ENCODE measurements around the gene KDELR1. TPM values are rescaled to one million over a fixed set of nuclear protein-coding genes. Genes with fewer than 3 reads are reported as not detected.

KDELR1 gene
- total and polyA plus RNA-seq, 9 of the 15 experiments (the other 6 are each of a cell fraction or from before 2014, with no cell fraction given), result 6.1 to 165 (median 58.5) TPM

DNA sequence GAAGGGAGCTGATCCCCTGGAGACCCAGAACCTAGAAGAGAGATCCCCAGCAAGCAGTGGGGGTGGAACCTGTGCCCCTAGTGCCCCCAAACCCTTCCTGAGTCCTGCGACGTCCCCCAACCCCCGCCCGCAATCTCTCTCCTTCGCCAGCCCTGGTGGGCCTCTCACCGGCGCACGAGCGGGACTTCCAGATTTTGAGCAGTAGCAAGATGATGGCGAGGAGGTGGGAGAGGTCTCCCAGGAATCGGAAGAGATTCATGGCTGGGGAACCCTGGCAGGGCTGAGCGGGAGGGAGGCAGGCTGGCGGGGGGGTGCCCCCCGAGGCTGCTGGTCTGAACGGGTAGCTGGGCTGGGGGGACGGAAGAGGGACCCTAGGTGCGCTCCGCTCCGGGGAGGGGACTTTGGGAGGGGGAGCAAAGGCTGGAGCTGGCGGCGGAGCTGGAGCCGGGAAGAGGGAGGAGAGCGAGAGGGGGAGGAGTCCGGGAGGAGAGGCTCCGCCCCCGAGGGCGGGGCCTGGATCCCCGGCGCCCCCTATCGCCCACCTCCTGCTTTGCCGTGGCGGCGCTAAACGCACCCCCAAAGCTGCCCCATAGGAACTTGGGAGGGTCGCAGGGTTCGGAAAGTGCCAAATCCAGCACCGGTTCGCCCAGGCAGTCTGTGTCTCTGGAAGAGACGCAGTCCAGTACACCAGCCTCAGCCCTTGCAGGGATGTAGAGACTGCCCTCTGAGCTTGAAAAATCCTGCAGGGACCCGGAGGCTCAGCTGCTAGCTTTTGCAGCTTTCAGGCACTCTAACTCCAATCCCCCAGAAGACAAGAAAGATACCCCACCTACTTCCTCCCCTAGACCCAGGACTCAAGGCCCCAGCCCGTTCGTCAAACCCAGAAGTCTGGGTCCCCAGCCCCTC lies at the start of gene KDELR1 (continued):
- TF ChIP-seq, protein P1, sequence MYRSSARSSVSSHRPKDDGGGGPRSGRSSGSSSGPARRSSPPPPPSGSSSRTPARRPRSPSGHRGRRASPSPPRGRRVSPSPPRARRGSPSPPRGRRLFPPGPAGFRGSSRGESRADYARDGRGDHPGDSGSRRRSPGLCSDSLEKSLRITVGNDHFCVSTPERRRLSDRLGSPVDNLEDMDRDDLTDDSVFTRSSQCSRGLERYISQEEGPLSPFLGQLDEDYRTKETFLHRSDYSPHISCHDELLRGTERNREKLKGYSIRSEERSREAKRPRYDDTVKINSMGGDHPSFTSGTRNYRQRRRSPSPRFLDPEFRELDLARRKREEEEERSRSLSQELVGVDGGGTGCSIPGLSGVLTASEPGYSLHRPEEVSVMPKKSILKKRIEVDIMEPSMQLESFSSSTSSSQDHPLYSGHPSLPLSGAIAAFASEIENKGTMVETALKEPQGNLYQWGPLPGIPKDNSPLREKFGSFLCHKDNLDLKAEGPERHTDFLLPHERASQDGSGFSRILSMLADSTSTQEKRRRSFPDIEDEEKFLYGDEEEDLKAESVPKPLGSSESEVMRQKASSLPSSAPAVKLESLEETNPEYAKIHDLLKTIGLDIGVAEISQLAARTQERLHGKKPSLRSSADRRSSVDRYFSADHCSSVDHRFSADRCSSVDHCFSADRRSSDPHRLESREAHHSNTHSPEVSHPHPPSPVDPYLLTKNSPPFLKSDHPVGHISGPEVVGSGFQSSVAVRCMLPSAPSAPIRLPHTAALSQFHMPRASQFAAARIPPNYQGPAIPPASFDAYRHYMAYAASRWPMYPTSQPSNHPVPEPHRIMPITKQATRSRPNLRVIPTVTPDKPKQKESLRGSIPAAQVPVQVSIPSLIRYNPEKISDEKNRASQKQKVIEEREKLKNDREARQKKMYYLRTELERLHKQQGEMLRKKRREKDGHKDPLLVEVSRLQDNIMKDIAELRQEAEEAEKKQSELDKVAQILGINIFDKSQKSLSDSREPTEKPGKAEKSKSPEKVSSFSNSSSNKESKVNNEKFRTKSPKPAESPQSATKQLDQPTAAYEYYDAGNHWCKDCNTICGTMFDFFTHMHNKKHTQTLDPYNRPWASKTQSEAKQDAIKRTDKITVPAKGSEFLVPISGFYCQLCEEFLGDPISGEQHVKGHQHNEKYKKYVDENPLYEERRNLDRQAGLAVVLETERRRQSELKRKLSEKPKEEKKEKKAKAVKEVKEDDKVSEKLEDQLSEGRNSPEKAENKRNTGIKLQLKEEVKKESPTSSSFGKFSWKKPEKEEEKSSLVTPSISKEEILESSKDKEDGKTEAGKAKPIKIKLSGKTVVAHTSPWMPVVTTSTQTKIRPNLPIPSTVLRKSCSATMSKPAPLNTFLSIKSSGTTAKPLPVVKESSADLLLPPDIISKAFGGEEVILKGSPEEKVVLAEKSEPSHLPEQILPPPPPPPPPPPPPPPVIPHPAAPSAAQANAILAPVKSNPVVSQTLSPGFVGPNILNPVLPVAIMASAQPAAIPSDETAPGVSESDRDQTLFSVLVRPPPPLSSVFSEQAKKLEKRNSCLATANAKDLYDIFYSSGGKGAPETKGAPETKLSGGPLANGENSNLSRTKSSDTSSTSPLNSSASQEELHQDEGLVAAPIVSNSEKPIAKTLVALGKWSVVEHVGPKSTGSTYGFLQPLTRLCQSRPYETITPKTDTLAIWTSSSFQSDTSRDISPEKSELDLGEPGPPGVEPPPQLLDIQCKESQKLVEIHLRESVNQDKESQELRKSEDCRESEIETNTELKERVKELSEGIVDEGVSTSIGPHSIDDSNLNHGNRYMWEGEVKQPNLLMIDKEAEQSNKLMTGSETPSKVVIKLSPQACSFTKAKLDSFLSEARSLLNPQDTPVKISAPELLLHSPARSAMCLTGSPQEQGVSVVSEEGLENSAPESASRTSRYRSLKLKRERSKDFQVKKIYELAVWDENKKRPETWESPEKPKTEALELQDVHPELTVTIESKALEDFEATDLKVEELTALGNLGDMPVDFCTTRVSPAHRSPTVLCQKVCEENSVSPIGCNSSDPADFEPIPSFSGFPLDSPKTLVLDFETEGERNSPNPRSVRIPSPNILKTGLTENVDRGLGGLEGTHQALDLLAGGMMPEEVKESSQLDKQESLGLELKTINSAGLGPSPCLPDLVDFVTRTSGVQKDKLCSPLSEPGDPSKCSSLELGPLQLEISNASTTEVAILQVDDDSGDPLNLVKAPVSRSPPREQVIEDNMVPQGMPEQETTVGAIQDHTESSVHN (IDR thresholded peaks at IDR 0.05; ENCODE audit: borderline replicate concordance in 1 of 2, low read depth in 1 of 2), result no peak
- TF ChIP-seq STAG1 (CRISPR knock-in tag; IDR thresholded peaks at IDR 0.05; ENCODE audit: borderline replicate concordance) (no peak), HNRNPUL1 (IDR thresholded peaks at IDR 0.05; ENCODE audit: low read length) (no peak), LEF1 (IDR thresholded peaks at IDR 0.05) (no peak), NFYB (IDR thresholded peaks at IDR 0.05; ENCODE audit: extremely low read depth, insufficient read length) (no peak), L3MBTL2 (IDR thresholded peaks at IDR 0.05) (no peak), MCM2 (IDR thresholded peaks at IDR 0.05; ENCODE audit: low read depth) (no peak), ZNF124 (CRISPR knock-in tag; IDR thresholded peaks at IDR 0.05) (no peak), NFIC (IDR thresholded peaks at IDR 0.05) (no peak; the same call in 1 of the 2 replicates)
- TF ChIP-seq, protein P2, sequence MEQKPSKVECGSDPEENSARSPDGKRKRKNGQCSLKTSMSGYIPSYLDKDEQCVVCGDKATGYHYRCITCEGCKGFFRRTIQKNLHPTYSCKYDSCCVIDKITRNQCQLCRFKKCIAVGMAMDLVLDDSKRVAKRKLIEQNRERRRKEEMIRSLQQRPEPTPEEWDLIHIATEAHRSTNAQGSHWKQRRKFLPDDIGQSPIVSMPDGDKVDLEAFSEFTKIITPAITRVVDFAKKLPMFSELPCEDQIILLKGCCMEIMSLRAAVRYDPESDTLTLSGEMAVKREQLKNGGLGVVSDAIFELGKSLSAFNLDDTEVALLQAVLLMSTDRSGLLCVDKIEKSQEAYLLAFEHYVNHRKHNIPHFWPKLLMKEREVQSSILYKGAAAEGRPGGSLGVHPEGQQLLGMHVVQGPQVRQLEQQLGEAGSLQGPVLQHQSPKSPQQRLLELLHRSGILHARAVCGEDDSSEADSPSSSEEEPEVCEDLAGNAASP (IDR thresholded peaks at IDR 0.05), result no peak

Measured in K562 (cell line).